HepG2 (cell line): ENCODE data around the gene LAPTM4A. TPM values are rescaled to one million over a fixed set of nuclear protein-coding genes. Genes with fewer than 3 reads are reported as not detected.

Source experiments
- DNMT3B ChIP-seq: conservative IDR thresholded peaks from 2 replicates; pipeline ENCODE4 v1.6.1; 2016; ENCODE audit warnings: missing biosample characterization, control low read depth
- EED ChIP-seq: sonication (generic); formaldehyde crosslinking; IDR thresholded peaks from 2 replicates; pipeline ENCODE4 v1.5.0; 2020; ENCODE audit warnings: mild to moderate bottlenecking, missing genetic modification reagents
- GPBP1L1 ChIP-seq: sonication (generic); formaldehyde crosslinking; IDR thresholded peaks from 2 replicates; pipeline ENCODE4 v1.5.0; 2020; ENCODE audit warnings: mild to moderate bottlenecking, missing genetic modification reagents
- IRF2 ChIP-seq: IDR thresholded peaks from 2 replicates; pipeline ENCODE4 v1.6.1; 2018; ENCODE audit warnings: missing genetic modification reagents, missing compliant biosample characterization
- KLF15 ChIP-seq: sonication (generic); formaldehyde crosslinking; IDR thresholded peaks from 2 replicates; pipeline ENCODE4 v1.8.1; 2023; ENCODE audit warnings: borderline replicate concordance, mild to moderate bottlenecking, inconsistent platforms, missing genetic modification reagents, mixed read lengths
- MED8 ChIP-seq: sonication (generic); formaldehyde crosslinking; IDR thresholded peaks from 2 replicates; pipeline ENCODE4 v1.8.1; 2023; ENCODE audit warnings: mild to moderate bottlenecking, missing genetic modification reagents; ENCODE audit not compliant: insufficient replicate concordance
- MTA3 ChIP-seq: sonication (generic); formaldehyde crosslinking; IDR thresholded peaks from 2 replicates; pipeline ENCODE4 v1.4.0; 2020; ENCODE audit warnings: missing genetic modification reagents
- MTF2 ChIP-seq: sonication (generic); formaldehyde crosslinking; IDR thresholded peaks from 2 replicates; pipeline ENCODE4 v1.5.0; 2020; ENCODE audit warnings: missing genetic modification reagents, borderline replicate concordance
- NFKB2 ChIP-seq: sonication (generic); formaldehyde crosslinking; IDR thresholded peaks from 2 replicates; pipeline ENCODE4 v1.4.0; 2020; ENCODE audit warnings: missing genetic modification reagents, borderline replicate concordance
- NR2F2 ChIP-seq: IDR thresholded peaks from 2 replicates; pipeline ENCODE4 v1.6.1; 2012; ENCODE audit warnings: low read depth, inconsistent platforms, borderline replicate concordance
- PAX8 ChIP-seq: sonication (generic); formaldehyde crosslinking; IDR thresholded peaks from 2 replicates; pipeline ENCODE4 v1.8.0; 2022; ENCODE audit warnings: mild to moderate bottlenecking, missing genetic modification reagents, borderline replicate concordance
- RELA ChIP-seq: sonication (generic); formaldehyde crosslinking; IDR thresholded peaks from 2 replicates; pipeline ENCODE4 v1.4.0; 2020; ENCODE audit warnings: missing genetic modification reagents
- RFX3 ChIP-seq: IDR thresholded peaks from 2 replicates; pipeline ENCODE4 v1.6.1; 2016; ENCODE audit warnings: missing biosample characterization, missing genetic modification reagents
- RXRB ChIP-seq: IDR thresholded peaks from 2 replicates; pipeline ENCODE4 v1.6.1; 2016; ENCODE audit warnings: borderline replicate concordance, missing genetic modification reagents, missing compliant biosample characterization
- SALL2 ChIP-seq: sonication (generic); formaldehyde crosslinking; IDR thresholded peaks from 2 replicates; pipeline ENCODE4 v1.8.1; 2023; ENCODE audit warnings: mild to moderate bottlenecking, missing genetic modification reagents, inconsistent platforms
- SCMH1 ChIP-seq: sonication (generic); formaldehyde crosslinking; IDR thresholded peaks from 2 replicates; pipeline ENCODE4 v1.9.0; 2021; ENCODE audit warnings: missing genetic modification reagents, mild to moderate bottlenecking, borderline replicate concordance
- TCF12 ChIP-seq, 2 experiments: fragments of 450-650 bp in 1 of 2; sonication (generic) in 1 of 2; formaldehyde crosslinking in 1 of 2; IDR thresholded peaks; 2 replicates each; pipeline versions ENCODE4 v1.6.1 to v1.8.0; 2017 to 2022; ENCODE audit warnings: antibody characterized with exemption in 1 of 2, mild to moderate bottlenecking in 1 of 2, missing genetic modification reagents in 1 of 2, moderate library complexity in 1 of 2
- TCF7 ChIP-seq: sonication (generic); IDR thresholded peaks from 2 replicates; pipeline ENCODE4 v1.6.1; 2016; ENCODE audit warnings: antibody characterized with exemption, low read depth
- ZBED4 ChIP-seq: sonication (generic); formaldehyde crosslinking; IDR thresholded peaks from 2 replicates; pipeline ENCODE4 v1.4.0; 2020; ENCODE audit warnings: missing genetic modification reagents, borderline replicate concordance
- ZBTB21 ChIP-seq: sonication (generic); formaldehyde crosslinking; IDR thresholded peaks from 2 replicates; pipeline ENCODE4 v1.4.0; 2020; ENCODE audit warnings: missing genetic modification reagents
- ZBTB26 ChIP-seq: IDR thresholded peaks from 2 replicates; pipeline ENCODE4 v1.6.1; 2016; ENCODE audit warnings: missing compliant biosample characterization, missing genetic modification reagents, borderline replicate concordance
- ZNF138 ChIP-seq: sonication (generic); formaldehyde crosslinking; IDR thresholded peaks from 2 replicates; pipeline ENCODE4 v1.5.0; 2020; ENCODE audit warnings: mild to moderate bottlenecking, low read depth, missing genetic modification reagents
- ZNF709 ChIP-seq: sonication (generic); formaldehyde crosslinking; IDR thresholded peaks from 2 replicates; pipeline ENCODE4 v1.5.0; 2020; ENCODE audit warnings: mild to moderate bottlenecking, missing genetic modification reagents
- ZSCAN21 ChIP-seq: sonication (generic); formaldehyde crosslinking; IDR thresholded peaks from 2 replicates; pipeline ENCODE4 v1.8.0; 2022; ENCODE audit warnings: mild to moderate bottlenecking, missing genetic modification reagents, moderate library complexity, borderline replicate concordance
- polyA plus RNA-seq, 8 experiments: library from polyadenylated mRNA; depleted of rRNA in 3 of 8; stranded (reverse) in 7 of 8; unstranded in 1 of 8; fragments of >200 nt; fragmentation: Illumina TruSeq in 4 of 8; extraction: Trizol in 4 of 8; gene quantifications; 2 replicates each; pipeline versions ENCODE4 v1.2.1 to v1.2.3, GENCODE V29; 2011 to 2016; ENCODE audit warnings: low read depth in 4 of 8, missing spikeins in 1 of 8, mixed read lengths in 1 of 8; ENCODE audit not compliant: insufficient read depth in 1 of 8
- total RNA-seq, 5 experiments: library from RNA; depleted of rRNA; stranded (reverse); fragments of >200 nt; fragmentation: Illumina TruSeq; extraction: Trizol; gene quantifications; 2 replicates each; pipeline ENCODE4 v1.2.3, GENCODE V29; 2016; ENCODE audit warnings: low read depth in 1 of 5

Gene LAPTM4A
- total and polyA plus RNA-seq, 2 of the 13 experiments (the other 11 are each of a cell fraction or from before 2014, with no cell fraction given): 116 to 558 TPM

- no peak for TF ChIP-seq RELA
- TF ChIP-seq NFKB2 (CRISPR knock-in tag): no peak
- peak; percentile 67 for TF ChIP-seq MED8 (CRISPR knock-in tag)
- no peak for TF ChIP-seq ZNF138 (CRISPR knock-in tag)
- TF ChIP-seq TCF7: peak; percentile 94
- TF ChIP-seq RFX3 (CRISPR knock-in tag): no peak
- TF ChIP-seq MTA3 (CRISPR knock-in tag): no peak
- TF ChIP-seq GPBP1L1 (CRISPR knock-in tag): no peak
- no peak for TF ChIP-seq SCMH1 (CRISPR knock-in tag)
- TF ChIP-seq EED (CRISPR knock-in tag): no peak
- TF ChIP-seq NR2F2: no peak
- no peak for TF ChIP-seq ZBTB21 (CRISPR knock-in tag)
- TF ChIP-seq KLF15 (CRISPR knock-in tag): no peak
- no peak for TF ChIP-seq ZNF709 (CRISPR knock-in tag)
- TF ChIP-seq DNMT3B (CRISPR knock-in tag): 0 out of 2 replicates have a peak, but pooled peaks have one; percentile 52
- TF ChIP-seq TCF12 (IDR thresholded peaks at IDR 0.05): no peak
- TF ChIP-seq TCF12 (CRISPR knock-in tag; IDR thresholded peaks at IDR 0.05): peak; percentile 16; the same call in 1 of the 2 replicates
- no peak for TF ChIP-seq ZSCAN21
- no peak for TF ChIP-seq MTF2 (CRISPR knock-in tag)
- no peak for TF ChIP-seq PAX8 (CRISPR knock-in tag)
- TF ChIP-seq ZBTB26 (CRISPR knock-in tag): no peak
- peak; percentile 12; the same call in 1 of the 2 replicates for TF ChIP-seq SALL2
- TF ChIP-seq ZBED4 (CRISPR knock-in tag): no peak
- no peak; the same call in 1 of the 2 replicates for TF ChIP-seq IRF2
- TF ChIP-seq RXRB: peak; percentile 68; the same call in 1 of the 2 replicates
Observed at GRCh38 chr2:20013126-20013849, 38.1 kb downstream of the LAPTM4A start (continued).
